Spinal cord (tissue), 10 donors: Measurements from ENCODE around the gene KIAA1217. TPM values are rescaled to one million over a fixed set of nuclear protein-coding genes. Genes with fewer than 3 reads are reported as not detected.
"Not testable (repeated sequence)": the region's sequence is repeated elsewhere in the genome, so short reads cannot be mapped to it uniquely, and the experiment has no call there.

Source experiments
- DNase-seq, 6 donors: peaks; one replicate each; pipeline versions ENCODE4 v3.0.0 to v3.0.0-alpha.2; 2013 to 2015; ENCODE audit warnings: low spot score in 6 of 6, low read depth in 4 of 6
- H3K27ac ChIP-seq: one replicate; pipeline ENCODE4 v1.5.1; 2013; ENCODE audit warnings: low read depth, low read length, control low read depth
- H3K27me3 ChIP-seq: one replicate; pipeline ENCODE4 v1.6.1; 2013; ENCODE audit warnings: low read length; ENCODE audit not compliant: control insufficient read depth, insufficient read depth
- H3K36me3 ChIP-seq: one replicate; pipeline ENCODE4 v1.6.1; 2013; ENCODE audit warnings: low read length; ENCODE audit not compliant: control insufficient read depth, insufficient read depth
- H3K4me1 ChIP-seq: one replicate; pipeline ENCODE4 v1.6.1; 2013; ENCODE audit warnings: low read length; ENCODE audit not compliant: control insufficient read depth, insufficient read depth
- H3K4me3 ChIP-seq: one replicate; pipeline ENCODE4 v1.5.1; 2013; ENCODE audit warnings: low read depth, low read length, control low read depth
- H3K9me3 ChIP-seq: one replicate; pipeline ENCODE4 v1.6.1; 2013; ENCODE audit warnings: low read length; ENCODE audit not compliant: control insufficient read depth, insufficient read depth
- WGBS: methylation state at CpG from one replicate; pipeline ENCODE4 v1.1.5; 2013; ENCODE audit warnings: missing lambda C conversion rate; ENCODE audit not compliant: insufficient coverage; 5-methylcytosine and 5-hydroxymethylcytosine counted together
- polyA plus RNA-seq, 2 donors: library from polyadenylated mRNA; unstranded; fragments of 120-200 nt; gene quantifications; one replicate each; pipeline ENCODE4 v1.2.1, GENCODE V29; 2013; ENCODE audit not compliant: insufficient read length in 2 of 2
- total RNA-seq, 2 donors: library from RNA; depleted of rRNA in 1 of 2; stranded (reverse); fragments of 120-200 nt in 1 of 2; fragments of >200 nt in 1 of 2; gene quantifications; one replicate each; pipeline versions ENCODE4 v1.2.3 to v1.2.4, GENCODE V29; 2013 to 2014
- donor health status: healthy.

Gene KIAA1217
- total and polyA plus RNA-seq, 4 donors = 8.7 to 26.7 (median 15.3) TPM

DNA sequence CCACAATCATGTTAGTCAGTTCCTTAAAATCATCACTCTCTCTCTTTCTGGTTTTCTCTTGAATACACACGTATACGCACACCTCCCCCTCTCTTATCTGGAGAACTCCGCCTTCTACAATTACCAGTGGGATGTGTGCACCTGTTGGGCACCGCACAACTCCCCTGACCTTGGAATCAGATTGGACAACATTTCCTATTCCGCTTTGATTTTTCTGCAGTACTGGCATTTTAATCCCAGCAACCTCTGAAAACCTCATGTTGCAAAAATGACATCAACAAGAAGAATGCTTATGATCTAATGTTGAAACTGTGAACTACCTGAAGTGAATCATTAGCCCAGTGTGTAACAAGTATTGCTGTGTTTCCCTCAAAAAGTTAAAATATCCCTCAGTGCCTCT lies 109.6 kb downstream of the KIAA1217 start:
- Histone ChIP-seq H3K9me3 (no peaks in the 10 kb centered on the region), H3K4me3 (no peak overlapping the region), H3K27ac (no peak overlapping the region), H3K27me3 (no peaks in the 10 kb centered on the region), H3K36me3 (no peaks in the 10 kb centered on the region), H3K4me1 (no peaks in the 10 kb centered on the region)
- WGBS = 95% methylated on average over 4 of the region's 5 CpGs
- no peak for DNase-seq

DNA sequence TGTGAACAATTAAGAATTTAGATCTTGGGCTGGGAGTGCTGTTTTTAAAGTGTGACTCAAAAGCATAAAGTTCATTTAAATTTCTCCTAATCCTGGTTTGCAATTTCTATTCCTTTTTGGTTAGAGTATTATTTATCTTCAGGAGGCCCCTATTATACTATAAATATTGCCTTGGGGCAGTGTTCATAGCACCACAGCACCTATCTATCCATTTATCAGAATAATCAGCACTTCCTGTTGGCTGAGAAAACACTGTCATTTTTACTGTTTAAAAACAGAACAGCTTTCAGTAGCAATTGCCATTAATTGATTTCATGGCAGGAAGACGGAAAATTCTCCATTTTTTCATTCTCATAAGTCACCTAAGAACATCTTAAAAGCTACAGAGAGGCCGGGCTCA lies 111.4 kb downstream of the KIAA1217 start:
- no peaks in the 10 kb centered on the region for H3K9me3 ChIP-seq
- no peak overlapping the region for H3K4me3 ChIP-seq
- H3K36me3 ChIP-seq = no peaks in the 10 kb centered on the region
- H3K27ac ChIP-seq = no peak overlapping the region
- H3K4me1 ChIP-seq = no peaks in the 10 kb centered on the region
- no CpG with 5 or more reads among the region's 2 CpGs for WGBS
- no peaks in the 10 kb centered on the region for H3K27me3 ChIP-seq
- DNase-seq = peak in 1 of 6 donors; percentile 19

DNA sequence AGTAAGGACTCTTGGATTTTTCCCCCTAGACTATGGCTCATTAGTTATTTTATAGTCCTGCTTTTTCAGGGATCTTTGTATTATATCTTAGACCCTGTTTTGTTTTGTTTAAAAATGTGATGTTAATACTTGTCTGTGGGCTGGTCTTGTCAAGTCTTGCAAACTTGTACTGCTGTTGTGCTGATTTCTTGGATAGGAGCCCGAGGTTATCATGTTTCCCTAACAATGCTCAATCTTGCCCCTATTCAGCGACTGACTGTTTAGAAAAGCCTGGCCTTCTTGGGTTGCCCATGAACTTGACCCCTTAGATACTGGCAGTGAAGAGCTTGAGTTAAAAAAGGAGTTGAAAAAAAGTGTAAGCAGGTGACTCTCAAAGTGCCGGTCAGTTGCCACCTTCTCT lies 115.7 kb downstream of the KIAA1217 start:
- no peak for DNase-seq
- Histone ChIP-seq H3K9me3 (peaks cover 3% of the 10 kb centered on the region), H3K27me3 (no peaks in the 10 kb centered on the region), H3K36me3 (no peaks in the 10 kb centered on the region), H3K27ac (no peak overlapping the region), H3K4me3 (no peak overlapping the region), H3K4me1 (no peaks in the 10 kb centered on the region)
- WGBS = 80% methylated on average over 1 of the region's 3 CpGs

DNA sequence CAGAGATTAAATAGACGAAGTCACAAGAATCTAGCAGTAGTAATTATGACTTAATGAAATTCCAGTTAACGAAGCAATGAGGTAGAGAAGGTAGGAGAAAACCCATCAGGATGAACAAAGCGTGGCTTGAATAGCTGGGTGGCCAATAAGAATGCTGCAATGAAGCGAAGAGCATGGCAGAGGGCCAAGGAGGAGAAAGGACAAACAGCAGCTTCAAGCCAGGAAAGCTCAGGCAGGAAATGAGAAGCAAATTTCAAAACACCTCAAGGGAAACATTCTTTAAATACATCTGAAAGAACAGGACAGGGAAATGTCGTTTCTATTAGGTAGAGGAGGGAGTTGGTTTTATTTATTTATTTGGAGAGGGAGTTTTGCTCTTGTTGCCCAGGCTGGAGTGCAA lies 122.5 kb downstream of the KIAA1217 start:
- Histone ChIP-seq H3K4me3 (no peak overlapping the region), H3K27me3 (no peaks in the 10 kb centered on the region), H3K27ac (no peak overlapping the region), H3K36me3 (no peaks in the 10 kb centered on the region), H3K4me1 (no peaks in the 10 kb centered on the region), H3K9me3 (peaks cover 3% of the 10 kb centered on the region)
- DNase-seq = peak in 2 of 6 donors; percentile 54 to 83
- WGBS = 46% methylated on average over 3 of the region's 5 CpGs

DNA sequence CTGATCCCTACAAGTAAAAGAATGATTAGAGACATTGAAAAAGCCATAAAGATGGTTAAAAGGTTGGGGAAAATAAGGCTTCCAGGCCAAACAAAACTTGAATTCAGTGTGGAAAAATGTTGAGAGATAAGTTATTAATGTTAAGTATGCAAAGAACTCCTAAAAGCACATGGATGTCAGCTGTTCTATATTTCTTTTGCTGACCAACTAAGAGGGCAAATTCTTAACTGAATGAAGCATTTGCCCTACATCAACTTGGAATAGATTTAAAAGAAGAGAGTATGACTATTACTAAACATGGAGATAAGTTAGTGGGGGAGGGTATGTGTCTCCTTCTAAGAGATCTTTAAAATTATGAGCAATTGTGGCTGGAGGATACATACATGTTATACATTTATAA lies 124.8 kb downstream of the KIAA1217 start:
- Histone ChIP-seq H3K9me3 (no peaks in the 10 kb centered on the region), H3K36me3 (no peaks in the 10 kb centered on the region), H3K4me1 (no peaks in the 10 kb centered on the region), H3K27ac (no peak overlapping the region), H3K27me3 (no peaks in the 10 kb centered on the region), H3K4me3 (no peak overlapping the region)
- no peak for DNase-seq

DNA sequence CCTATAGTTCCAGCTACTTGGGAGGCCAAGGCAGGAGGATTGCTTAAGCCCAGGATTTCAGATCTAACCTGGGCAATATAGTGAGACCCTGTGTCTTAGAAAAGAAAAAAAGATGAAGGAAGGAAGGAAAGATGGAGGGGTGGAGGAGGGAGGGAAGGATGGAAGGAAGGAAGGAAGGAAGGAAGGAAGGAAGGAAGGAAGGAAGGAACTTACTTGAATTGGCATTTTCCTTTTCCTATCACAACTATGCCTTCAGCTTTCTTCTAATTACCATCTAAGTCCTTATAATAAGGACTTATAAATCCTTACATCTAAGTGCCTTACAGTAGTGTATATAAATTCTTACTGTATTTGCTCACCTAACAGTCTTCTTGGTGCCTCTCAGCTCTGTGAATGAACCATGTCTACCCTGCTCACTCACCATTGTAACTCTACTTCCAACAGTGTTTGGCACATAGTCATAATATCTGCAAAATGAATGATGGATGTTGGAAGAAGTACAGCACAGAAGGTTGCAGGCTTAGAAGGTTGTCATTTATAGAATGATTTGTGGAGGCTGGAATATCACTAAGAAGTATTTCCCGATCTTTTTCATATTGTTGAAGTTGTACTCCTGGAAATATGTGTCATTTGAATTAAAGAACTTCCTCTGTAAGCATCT lies 125.5 kb downstream of the KIAA1217 start:
- no peaks in the 10 kb centered on the region for H3K4me1 ChIP-seq
- H3K9me3 ChIP-seq = no peaks in the 10 kb centered on the region
- H3K4me3 ChIP-seq = no peak overlapping the region
- no peaks in the 10 kb centered on the region for H3K27me3 ChIP-seq
- peak in 1 of 6 donors; percentile 20 for DNase-seq
- no peak overlapping the region for H3K27ac ChIP-seq
- H3K36me3 ChIP-seq = no peaks in the 10 kb centered on the region
- no CpG with 5 or more reads among the region's 1 CpG for WGBS

DNA sequence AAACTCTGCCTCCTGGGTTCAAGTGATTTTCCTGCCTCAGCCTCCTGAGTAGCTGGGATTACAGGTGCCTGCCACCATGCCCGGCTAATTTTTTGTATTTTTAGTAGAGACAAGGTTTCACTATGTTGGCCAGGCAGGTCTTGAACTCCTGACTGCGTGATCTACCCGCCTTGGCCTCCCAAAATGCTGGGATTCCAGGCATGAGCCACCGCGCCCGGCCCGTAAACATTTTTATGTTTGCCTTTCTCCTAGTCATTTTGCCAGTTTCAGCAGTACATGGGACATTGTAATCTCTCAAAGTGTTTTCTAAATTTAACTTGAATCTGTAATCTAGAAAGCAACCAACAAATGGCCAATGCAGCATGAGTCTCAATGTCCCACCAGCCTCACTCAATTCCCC lies 128.8 kb downstream of the KIAA1217 start:
- not testable (repeated sequence) for H3K4me3 ChIP-seq, H3K27ac ChIP-seq, H3K36me3 ChIP-seq, H3K27me3 ChIP-seq, H3K4me1 ChIP-seq, DNase-seq, H3K9me3 ChIP-seq
- WGBS = 97% methylated on average over 7 of the region's 7 CpGs

DNA sequence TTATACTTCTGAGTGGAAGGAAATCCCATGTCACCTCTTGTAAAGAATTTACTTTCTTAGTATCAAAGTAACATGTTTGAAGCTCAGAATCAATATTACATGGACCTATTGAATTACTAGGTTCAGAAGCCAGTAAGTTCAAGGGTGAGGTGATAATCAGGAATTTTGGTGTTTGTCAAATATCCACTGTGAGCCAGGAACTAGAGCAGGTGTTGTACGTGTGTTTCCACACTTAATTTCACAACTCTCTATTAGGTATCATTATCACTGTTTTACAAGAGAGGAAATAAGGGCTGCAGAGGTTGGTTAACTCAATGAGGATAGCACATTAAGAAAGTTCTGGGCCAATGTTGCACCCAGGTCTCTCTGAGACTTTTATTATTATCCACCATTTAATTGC lies 130.4 kb downstream of the KIAA1217 start:
- Histone ChIP-seq H3K27ac (no peak overlapping the region), H3K27me3 (no peaks in the 10 kb centered on the region)
- DNase-seq = no peak

DNA sequence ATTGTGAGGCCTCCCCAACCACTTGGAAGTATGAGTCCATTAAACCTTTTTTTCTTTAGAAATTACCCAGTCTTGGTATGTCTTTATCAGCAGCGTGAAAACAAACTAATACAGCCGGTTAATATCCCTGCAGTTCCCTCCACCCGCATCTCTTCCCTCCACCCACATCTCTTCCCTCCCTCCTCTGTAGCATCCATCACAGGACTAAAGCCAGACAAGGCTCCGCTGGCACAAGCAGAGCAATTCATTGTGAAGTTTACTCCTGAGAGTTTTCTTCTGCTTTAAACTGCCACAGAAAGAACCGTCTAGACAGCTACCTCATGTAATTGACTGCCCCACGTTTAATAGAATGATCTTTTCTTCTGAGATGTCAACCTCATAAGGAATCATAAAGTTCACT lies 131.5 kb downstream of the KIAA1217 start:
- Histone ChIP-seq H3K4me1 (no peaks in the 10 kb centered on the region), H3K27ac (no peak overlapping the region), H3K4me3 (no peak overlapping the region), H3K36me3 (no peaks in the 10 kb centered on the region), H3K27me3 (no peaks in the 10 kb centered on the region), H3K9me3 (no peaks in the 10 kb centered on the region)
- DNase-seq = peak in 2 of 6 donors; percentile 43 to 51
- WGBS = 43% methylated on average over 5 of the region's 6 CpGs

More for the DNA sequence above, 130.4 kb downstream of the KIAA1217 start:
- Histone ChIP-seq H3K4me3 (no peak overlapping the region), H3K9me3 (no peaks in the 10 kb centered on the region), H3K36me3 (no peaks in the 10 kb centered on the region), H3K4me1 (no peaks in the 10 kb centered on the region)
- no CpG with 5 or more reads among the region's 1 CpG for WGBS

DNA sequence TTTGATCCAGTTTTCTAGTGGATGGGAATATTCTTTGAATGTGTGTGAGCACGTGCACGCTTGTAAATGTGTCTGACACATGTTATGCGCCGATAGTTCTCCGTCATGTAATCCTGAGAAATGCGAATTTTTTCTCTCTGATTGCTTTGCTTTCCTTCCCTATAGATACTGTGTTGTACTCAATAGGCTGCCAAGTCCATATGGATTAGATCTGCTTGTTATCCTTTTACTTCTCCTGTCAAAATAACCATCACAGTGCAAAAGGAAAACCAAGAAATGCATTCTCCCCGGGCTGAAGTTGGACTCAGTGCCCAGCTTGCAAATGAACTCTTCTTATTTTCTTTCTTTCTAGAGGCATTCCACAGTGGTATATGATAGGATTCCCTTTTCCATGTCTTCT lies 131.9 kb downstream of the KIAA1217 start:
- no peaks in the 10 kb centered on the region for H3K27me3 ChIP-seq
- no CpG with 5 or more reads among the region's 7 CpGs for WGBS
- no peaks in the 10 kb centered on the region for H3K9me3 ChIP-seq
- H3K4me3 ChIP-seq = no peak overlapping the region
- peak in 1 of 6 donors; percentile 85 for DNase-seq
- H3K4me1 ChIP-seq = no peaks in the 10 kb centered on the region
- no peaks in the 10 kb centered on the region for H3K36me3 ChIP-seq
- H3K27ac ChIP-seq = no peak overlapping the region
